SK-N-DZ (cell line): ENCODE data around the gene CNTNAP2.

Experiments
- DNase-seq: peaks from one replicate; pipeline ENCODE4 v3.0.0-alpha.2; 2015; ENCODE audit warnings: low spot score

Gene CNTNAP2

GRCh38 chr7:148334441-148334956, 2217.9 kb downstream of the CNTNAP2 start:
- no peak for DNase-seq

- DNase-seq: peak; percentile 88
Observed at GRCh38 chr7:148334959-148335577, 2218.5 kb downstream of the CNTNAP2 start.

- DNase-seq: no peak
Observed at GRCh38 chr7:148335790-148336189, 2219.2 kb downstream of the CNTNAP2 start.

- DNase-seq: no peak
Observed at GRCh38 chr7:148336411-148336810, 2219.8 kb downstream of the CNTNAP2 start.

- no peak for DNase-seq
Observed at GRCh38 chr7:148337246-148337965, 2220.8 kb downstream of the CNTNAP2 start.

GRCh38 chr7:148337995-148338747, 2221.6 kb downstream of the CNTNAP2 start:
- no peak for DNase-seq

DNA sequence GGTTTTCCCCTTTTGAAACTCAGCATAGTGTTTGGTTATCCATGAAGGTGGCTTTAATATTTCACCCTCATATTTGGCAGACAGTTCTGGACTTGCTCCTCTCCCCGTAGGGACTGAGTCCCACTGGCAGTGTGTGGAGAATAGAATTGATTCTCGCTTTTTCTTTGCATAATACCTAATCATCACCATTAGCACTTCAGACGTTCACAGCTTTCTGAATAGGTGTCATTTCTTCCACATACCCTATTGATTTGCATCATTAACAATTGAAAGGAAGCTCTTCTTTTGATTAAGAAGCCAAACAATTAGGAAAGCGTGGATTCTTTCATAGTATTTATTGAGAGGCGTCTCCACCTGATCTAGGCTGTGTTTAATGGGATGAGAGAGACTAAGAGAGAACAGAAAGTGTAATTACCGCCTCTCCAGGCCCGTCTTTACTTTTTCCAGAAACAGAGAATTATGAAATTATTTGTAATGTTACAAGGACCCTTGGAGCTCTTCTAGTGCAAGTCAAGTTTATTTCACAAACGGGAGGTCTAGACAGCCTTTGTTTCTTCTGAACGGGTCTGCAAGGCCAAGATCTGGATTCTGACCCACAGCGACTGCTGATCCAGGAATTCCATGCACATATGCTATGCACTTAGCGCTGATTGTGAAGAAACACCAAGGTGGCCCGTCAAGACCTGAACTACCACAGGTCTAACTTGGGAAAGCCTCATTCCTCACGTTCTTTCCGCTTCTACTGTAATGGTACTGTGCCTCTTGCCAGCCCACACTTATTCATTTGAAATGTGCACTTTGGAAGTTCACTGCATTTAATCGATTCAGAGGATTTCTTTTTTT, 2224.1 kb downstream of the CNTNAP2 start:
- no peak for DNase-seq

DNA sequence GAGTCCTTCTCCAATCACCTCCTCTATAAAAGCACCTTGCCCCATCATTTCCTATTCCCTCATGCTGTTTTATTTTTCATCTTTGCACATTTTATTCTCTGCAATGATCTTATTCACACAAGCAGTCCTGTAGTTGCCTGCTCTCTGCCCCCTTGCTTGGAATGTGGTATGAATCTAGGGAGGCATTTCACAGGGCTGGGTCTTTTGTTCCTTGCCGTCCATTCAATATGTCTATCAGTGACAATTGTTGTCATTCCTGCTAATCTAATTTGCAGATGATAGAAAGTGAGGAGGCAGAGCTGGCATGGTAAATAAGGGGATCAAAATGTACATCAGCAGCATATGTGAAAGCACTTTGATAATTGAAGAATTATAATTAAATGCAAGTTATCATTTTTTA, 2227.8 kb downstream of the CNTNAP2 start:
- DNase-seq: no peak

GRCh38 chr7:148347981-148348380, 2231.4 kb downstream of the CNTNAP2 start:
- DNase-seq: peak; percentile 88

GRCh38 chr7:148348466-148348865, 2231.9 kb downstream of the CNTNAP2 start:
- peak; percentile 83 for DNase-seq

- DNase-seq: no peak
Observed at GRCh38 chr7:148356303-148356702, 2239.7 kb downstream of the CNTNAP2 start.

- no peak for DNase-seq
Observed at GRCh38 chr7:148362541-148362940, 2245.9 kb downstream of the CNTNAP2 start.

DNA sequence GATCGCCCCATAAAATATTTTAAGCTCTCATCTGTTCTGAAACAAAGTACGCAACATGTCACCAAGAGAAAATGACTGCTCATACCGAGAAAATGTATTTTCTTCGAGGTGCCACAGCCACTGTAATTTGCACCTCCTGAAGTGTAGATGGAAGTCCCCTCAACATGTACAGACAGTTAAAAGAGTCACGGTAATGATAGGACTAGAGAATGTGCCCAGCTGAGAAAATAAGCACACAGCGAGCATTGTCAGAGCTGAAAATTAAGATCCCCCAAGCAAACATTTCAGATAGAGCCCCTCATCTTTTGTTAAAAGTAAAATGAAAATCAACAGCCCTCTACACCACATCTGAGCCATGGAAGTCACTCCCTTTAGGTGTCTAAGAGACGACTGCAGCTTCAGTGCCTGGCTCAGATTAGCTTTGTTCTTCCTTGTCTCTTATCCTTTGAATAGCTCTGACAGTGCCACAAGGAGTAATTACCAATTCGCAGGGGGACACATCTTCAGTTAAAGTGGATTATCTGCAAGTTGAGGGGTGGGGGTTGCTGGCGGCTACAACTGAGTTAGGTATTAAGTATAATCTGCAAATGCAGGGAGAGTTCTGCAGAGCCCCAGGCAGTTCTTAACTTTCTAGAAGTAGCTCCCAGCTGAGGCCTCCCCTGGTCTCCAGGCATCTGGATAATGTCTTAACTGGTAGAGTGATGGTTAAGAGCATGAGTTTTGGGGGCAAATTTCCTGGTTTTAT, 2251.3 kb downstream of the CNTNAP2 start:
- peak; percentile 84 for DNase-seq

- peak; percentile 91 for DNase-seq
Observed at GRCh38 chr7:148368562-148368961, 2252.0 kb downstream of the CNTNAP2 start.

- no peak for DNase-seq
Observed at GRCh38 chr7:148371280-148371937, 2254.8 kb downstream of the CNTNAP2 start.

DNA sequence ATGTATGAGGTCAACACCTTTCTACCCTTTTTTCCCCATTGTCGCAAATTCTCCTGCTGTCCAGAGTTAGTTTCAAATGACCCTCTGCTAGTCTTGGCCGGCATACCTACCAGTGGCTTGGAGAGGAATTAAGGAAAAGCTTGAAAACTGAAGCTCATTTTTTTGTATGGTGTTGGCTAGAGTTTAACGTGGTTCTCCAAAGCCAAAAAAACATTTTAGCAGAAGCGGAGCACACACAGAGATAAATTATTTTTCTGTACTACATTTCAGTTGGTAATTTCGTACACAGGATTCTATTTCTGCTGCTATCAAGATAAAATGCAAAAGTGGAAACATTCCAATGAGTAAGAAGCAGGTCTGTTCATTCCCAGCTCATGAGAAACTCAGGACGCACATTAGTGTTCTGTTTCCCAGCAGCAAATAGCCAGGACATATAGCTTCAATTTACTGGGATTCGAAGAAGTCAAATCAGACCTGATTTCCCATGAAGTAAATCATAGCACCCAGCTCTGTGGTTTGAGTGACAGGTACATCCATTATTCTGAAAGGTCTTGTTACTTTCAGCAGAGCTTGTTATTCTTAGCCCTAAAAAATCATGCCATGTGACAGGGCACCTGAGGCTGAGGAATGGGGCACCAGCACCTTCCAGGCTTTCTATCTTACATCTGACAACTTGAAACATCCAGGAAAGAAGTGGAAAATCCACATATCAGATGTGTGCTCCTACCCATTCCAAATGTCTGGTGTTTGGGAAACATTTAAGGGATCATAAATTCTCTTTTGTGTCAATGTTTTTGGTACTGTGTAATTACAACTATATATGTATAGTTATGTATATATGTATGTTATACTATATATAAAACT, 2258.0 kb downstream of the CNTNAP2 start:
- DNase-seq: no peak

DNA sequence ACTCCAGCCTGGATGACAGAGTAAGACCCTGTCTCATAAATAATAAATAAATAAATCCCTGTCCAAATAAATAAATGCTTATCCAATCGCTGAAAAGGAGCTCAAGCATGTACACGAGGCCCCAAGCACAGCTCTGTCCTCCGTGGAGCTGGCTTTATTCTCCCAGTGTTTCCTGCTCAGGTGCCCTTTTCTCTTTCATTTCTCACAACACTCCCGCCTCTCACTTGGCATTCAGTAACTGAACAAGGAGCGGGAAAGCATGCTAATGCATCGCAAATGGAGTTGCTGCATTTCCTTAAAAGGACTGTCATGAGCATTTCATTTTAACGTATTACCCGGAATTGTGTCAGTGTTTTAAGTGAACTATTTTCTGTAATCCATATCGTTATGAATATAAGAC, 2263.1 kb downstream of the CNTNAP2 start:
- DNase-seq: no peak

- DNase-seq: no peak
Observed at GRCh38 chr7:148380596-148381419, 2264.2 kb downstream of the CNTNAP2 start.
